CD4-positive, alpha-beta memory T cell (primary cell): Measurements from ENCODE around the gene RGS19. TPM values are rescaled to one million over a fixed set of nuclear protein-coding genes. Genes with fewer than 3 reads are reported as not detected.
"Not testable (repeated sequence)": the region's sequence is repeated elsewhere in the genome, so short reads cannot be mapped to it uniquely, and the experiment has no call there.

Source experiments
- CTCF ChIA-PET: fragments of 350-600 bp; sonication (Branson Sonifier 250); formaldehyde crosslinking; loops from one replicate; lab custom pipeline; 2021; ENCODE audit warnings: inconsistent platforms; ENCODE audit not compliant: partially characterized antibody; lab: Charles Lee
- POLR2A ChIA-PET: fragments of 350-600 bp; sonication (Branson Sonifier 250); formaldehyde crosslinking; loops from one replicate; lab custom pipeline; 2021; ENCODE audit not compliant: partially characterized antibody; lab: Charles Lee
- DNase-seq, 5 donors: peaks; one replicate each; pipeline versions ENCODE4 v3.0.0 to v3.0.0-alpha.2; 2020 to 2022; ENCODE audit warnings: mixed read lengths in 1 of 5
- H3K27ac ChIP-seq: one replicate; pipeline ENCODE4 v1.7.0; 2013; ENCODE audit warnings: low read depth, low read length
- H3K27me3 ChIP-seq: 2 replicates; pipeline ENCODE4 v1.7.0; 2013; ENCODE audit warnings: mild to moderate bottlenecking, low read length, moderate library complexity; ENCODE audit not compliant: insufficient read depth
- H3K36me3 ChIP-seq: 2 replicates; pipeline ENCODE4 v1.7.0; 2013; ENCODE audit warnings: mild to moderate bottlenecking, low read length, moderate library complexity; ENCODE audit not compliant: insufficient read depth
- H3K4me1 ChIP-seq: 2 replicates; pipeline ENCODE4 v1.7.0; 2013; ENCODE audit warnings: mild to moderate bottlenecking, low read length, moderate library complexity; ENCODE audit not compliant: insufficient read depth
- H3K4me3 ChIP-seq, 2 donors: one replicate each; pipeline ENCODE4 v1.7.0; 2013; ENCODE audit warnings: low read length in 2 of 2, mild to moderate bottlenecking in 1 of 2
- H3K9me3 ChIP-seq, 2 donors: one replicate each; pipeline ENCODE4 v1.7.0; 2013; ENCODE audit warnings: low read length in 2 of 2, control low read depth in 1 of 2; ENCODE audit not compliant: control insufficient read depth in 1 of 2
- H3K27ac Mint-ChIP-seq, 7 donors: one replicate each; pipeline ENCODE4 v1.8.0; 2020 to 2021; ENCODE audit warnings: mixed read lengths in 7 of 7, mild to moderate bottlenecking in 6 of 7, inconsistent platforms in 3 of 7, moderate library complexity in 3 of 7
- H3K27me3 Mint-ChIP-seq, 2 donors: one replicate each; pipeline ENCODE4 v1.8.0; 2020 to 2021; ENCODE audit warnings: mixed read lengths in 2 of 2
- H3K36me3 Mint-ChIP-seq, 2 donors: one replicate each; pipeline ENCODE4 v1.8.0; 2020 to 2021; ENCODE audit warnings: mixed read lengths in 2 of 2, inconsistent platforms in 1 of 2, mild to moderate bottlenecking in 1 of 2
- H3K4me1 Mint-ChIP-seq, 4 donors: one replicate each; pipeline ENCODE4 v1.8.0; 2020 to 2021; ENCODE audit warnings: mixed read lengths in 4 of 4, mild to moderate bottlenecking in 1 of 4
- H3K4me3 Mint-ChIP-seq, 8 donors: one replicate each; pipeline ENCODE4 v1.8.0; 2020 to 2021; ENCODE audit warnings: mixed read lengths in 8 of 8, mild to moderate bottlenecking in 7 of 8, moderate library complexity in 6 of 8, inconsistent platforms in 3 of 8
- H3K9me3 Mint-ChIP-seq, 8 donors: one replicate each; pipeline ENCODE4 v1.8.0; 2020 to 2021; ENCODE audit warnings: mixed read lengths in 8 of 8, mild to moderate bottlenecking in 5 of 8, inconsistent platforms in 3 of 8, moderate library complexity in 1 of 8
- intact Hi-C: fragments of 100-400 bp; cut with micrococcal nuclease; formaldehyde crosslinking; loops from one replicate; pipeline ENCODE4 v1.15.1; 2023
- polyA plus RNA-seq, 2 donors: library from polyadenylated mRNA; unstranded; fragments of 300-500 nt; fragmentation: Illumina TruSeq; gene quantifications; one replicate each; pipeline ENCODE4 v1.2.3, GENCODE V29; 2021
- total RNA-seq, 2 experiments: library from RNA; stranded (reverse); gene quantifications; one replicate each; pipeline ENCODE4 v1.2.3, GENCODE V29; 2021

Gene RGS19
- total and polyA plus RNA-seq, 4 experiments from 2014 or later, result 35.0 to 116 (median 74.0) TPM

DNA sequence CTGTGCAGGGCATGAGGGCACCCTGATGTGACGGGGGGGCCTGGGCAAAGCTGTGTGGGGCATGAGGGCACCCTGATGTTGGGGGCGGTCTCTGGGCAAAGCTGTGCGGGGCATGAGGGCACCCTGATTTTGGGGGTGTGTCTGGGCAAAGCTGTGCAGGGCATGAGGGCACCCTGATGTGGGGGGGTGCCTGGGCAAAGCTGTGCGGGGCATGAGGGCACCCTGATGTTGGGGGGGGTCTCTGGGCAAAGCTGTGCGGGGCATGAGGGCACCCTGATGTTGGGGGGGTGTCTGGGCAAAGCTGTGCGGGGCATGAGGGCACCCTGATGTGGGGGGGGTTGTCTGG lies 38.1 kb upstream of the RGS19 start:
- H3K9me3 ChIP-seq, H3K9me3 Mint-ChIP-seq, H3K4me3 Mint-ChIP-seq, H3K36me3 ChIP-seq, DNase-seq, H3K4me3 ChIP-seq, H3K27ac ChIP-seq, POLR2A ChIA-PET, H3K4me1 Mint-ChIP-seq, H3K36me3 Mint-ChIP-seq, intact Hi-C loops, H3K27ac Mint-ChIP-seq, H3K27me3 Mint-ChIP-seq: not testable (repeated sequence)
- peaks cover 11% of the 10 kb centered on the region for H3K4me1 ChIP-seq
- CTCF ChIA-PET, result interaction anchor here (0.6 to 1.0 kb wide), 2 partner anchors 33 to 137 kb away, joined by 3 to 4 read pairs; partner anchors contain the start of genes LKAAEAR1 and PRPF6
- H3K27me3 ChIP-seq, result peaks cover 10% of the 10 kb centered on the region

DNA sequence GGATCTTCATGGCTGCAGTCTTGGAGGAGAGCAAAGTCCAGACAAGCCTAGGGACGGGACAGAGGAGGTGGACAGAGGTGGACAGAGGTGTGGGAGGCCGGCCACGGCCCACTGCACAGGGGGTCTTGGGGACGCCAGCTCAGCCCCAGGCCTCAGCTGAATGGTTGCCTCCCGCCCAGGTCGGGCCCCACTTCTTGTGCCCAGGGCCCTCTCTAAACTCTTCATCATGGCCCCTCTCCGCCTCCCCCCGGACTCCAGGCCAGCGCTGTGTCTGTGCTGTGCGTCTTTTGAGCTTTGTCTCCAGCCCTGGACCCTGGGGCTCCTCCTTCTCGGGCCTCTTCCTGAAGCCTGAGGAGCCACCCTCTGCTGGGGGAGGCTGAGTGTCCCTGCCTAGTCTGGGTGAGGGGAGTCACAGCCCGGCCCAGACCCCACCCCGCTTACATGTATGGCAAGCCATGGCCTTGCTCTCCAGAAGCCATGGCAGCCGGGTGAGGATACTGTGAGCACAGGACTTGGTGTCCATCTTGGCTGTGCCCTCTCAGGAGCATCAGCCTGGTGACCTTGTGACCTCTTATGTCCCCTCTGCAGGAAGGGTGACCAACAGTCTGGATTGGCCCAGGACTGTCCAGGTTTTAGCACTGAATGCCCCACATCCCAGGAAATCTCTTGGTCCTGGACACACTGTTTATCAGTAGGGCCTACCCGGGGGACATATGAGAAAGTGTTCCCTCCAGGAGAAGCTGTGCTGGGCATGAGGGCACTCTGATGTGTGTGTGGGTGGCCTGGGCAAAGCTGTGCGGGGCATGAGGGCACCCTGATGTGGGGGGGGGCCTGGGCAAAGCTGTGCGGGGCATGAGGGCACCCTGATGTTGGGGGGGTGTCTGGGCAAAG lies 37.5 kb upstream of the RGS19 start:
- H3K27me3 Mint-ChIP-seq, result peaks cover 4 to 5% of the 10 kb centered on the region in 2 donors
- H3K4me1 ChIP-seq, result peaks cover 11% of the 10 kb centered on the region
- POLR2A ChIA-PET, result no interaction called here
- no peaks in the 10 kb centered on the region for H3K9me3 ChIP-seq
- peaks cover 3 to 10% (median 7%) of the 10 kb centered on the region in 4 donors for H3K4me1 Mint-ChIP-seq
- peaks cover 0 to 6% (median 0%) of the 10 kb centered on the region in 8 donors for H3K9me3 Mint-ChIP-seq
- no peak overlapping the region for H3K27ac Mint-ChIP-seq
- H3K36me3 ChIP-seq, result no peaks in the 10 kb centered on the region
- H3K27ac ChIP-seq, result no peak overlapping the region
- intact Hi-C loops, result no loop called here
- no peak overlapping the region for H3K4me3 ChIP-seq
- no peak overlapping the region for H3K4me3 Mint-ChIP-seq
- CTCF ChIA-PET, result interaction anchor here (1.5 kb wide), 1 partner anchor 78 kb away, joined by 3 read pairs; no protein-coding TSS in a partner anchor
- H3K36me3 Mint-ChIP-seq, result no peaks in the 10 kb centered on the region
- peaks cover 8% of the 10 kb centered on the region for H3K27me3 ChIP-seq
- DNase-seq, result no peak

DNA sequence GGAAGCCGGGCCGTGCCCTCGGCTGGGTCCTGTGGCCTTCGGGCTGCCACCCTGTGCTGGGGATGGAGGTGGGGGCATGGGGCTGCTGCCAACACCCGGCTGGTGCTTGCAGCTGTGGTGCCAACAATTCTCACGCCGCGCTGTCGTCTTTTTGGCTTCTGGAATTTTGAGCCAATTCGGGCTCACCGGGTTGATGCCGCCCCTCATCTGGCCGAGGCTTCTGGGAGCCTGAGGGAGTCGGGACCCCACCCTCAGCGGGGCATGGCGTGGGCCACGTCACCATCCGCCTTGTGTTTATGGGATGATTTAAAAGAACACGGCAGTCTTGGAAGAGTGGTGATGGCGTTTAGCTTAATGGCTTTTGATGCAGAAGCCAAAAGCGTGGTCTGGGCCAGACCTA lies 36.7 kb upstream of the RGS19 start:
- H3K27me3 ChIP-seq, result peaks cover under 1% of the 10 kb centered on the region
- no peak for DNase-seq
- peaks cover 11% of the 10 kb centered on the region for H3K4me1 ChIP-seq
- ChIA-PET POLR2A (no interaction called here), CTCF (interaction anchor here (1.5 kb wide), 1 partner anchor 78 kb away, joined by 3 read pairs; no protein-coding TSS in a partner anchor)
- H3K36me3 Mint-ChIP-seq, result no peaks in the 10 kb centered on the region
- H3K36me3 ChIP-seq, result no peaks in the 10 kb centered on the region
- H3K9me3 ChIP-seq, result no peaks in the 10 kb centered on the region
- no peak overlapping the region for H3K4me3 Mint-ChIP-seq
- peaks cover 0 to 6% (median 0%) of the 10 kb centered on the region in 8 donors for H3K9me3 Mint-ChIP-seq
- no peak overlapping the region for H3K4me3 ChIP-seq
- peaks cover 3 to 10% (median 7%) of the 10 kb centered on the region in 4 donors for H3K4me1 Mint-ChIP-seq
- peaks cover 0 to 2% of the 10 kb centered on the region in 2 donors for H3K27me3 Mint-ChIP-seq
- peak overlapping the region in 1 of 7 donors; percentile 17 for H3K27ac Mint-ChIP-seq
- intact Hi-C loops, result no loop called here
- H3K27ac ChIP-seq, result no peak overlapping the region

DNA sequence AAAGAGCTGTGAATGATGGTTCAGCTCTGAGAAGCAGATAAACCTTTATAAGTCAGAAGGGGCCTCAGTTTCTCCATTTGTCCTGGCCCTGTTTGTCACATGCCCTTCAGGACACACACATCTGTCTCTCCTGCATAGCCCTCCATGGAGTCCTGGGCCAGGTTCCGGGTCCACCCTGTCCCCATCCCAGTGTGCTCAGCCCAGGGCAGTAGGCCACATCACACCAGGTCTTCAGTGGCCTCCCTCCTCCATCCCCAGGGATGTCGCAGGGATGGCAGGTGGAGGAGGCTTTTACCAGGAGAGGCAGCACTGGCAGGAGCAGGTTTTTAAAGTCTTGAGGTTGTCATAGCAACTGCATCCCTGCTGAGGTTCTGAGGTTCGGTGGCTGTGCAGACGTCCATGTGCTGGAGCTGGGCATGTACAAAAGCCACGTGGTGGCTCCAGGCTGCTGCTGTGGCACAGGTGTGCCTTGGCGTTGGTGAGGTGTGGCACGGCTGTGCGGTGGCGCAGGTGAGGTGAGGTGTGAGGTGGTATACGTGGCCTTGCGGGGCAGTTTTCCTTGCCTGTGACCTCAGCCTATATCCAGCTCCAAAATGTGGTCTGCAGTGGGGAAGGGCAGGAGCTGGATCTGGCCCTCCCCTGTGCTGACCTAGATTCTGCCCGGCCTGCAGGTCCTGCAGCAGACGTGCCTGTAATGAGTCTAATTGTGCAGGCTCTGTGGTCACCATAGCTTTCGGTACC lies 36.0 kb upstream of the RGS19 start:
- Histone ChIP-seq H3K4me3 (no peak overlapping the region), H3K27me3 (no peaks in the 10 kb centered on the region), H3K9me3 (no peaks in the 10 kb centered on the region), H3K36me3 (no peaks in the 10 kb centered on the region), H3K4me1 (peaks cover 8% of the 10 kb centered on the region), H3K27ac (no peak overlapping the region)
- H3K36me3 Mint-ChIP-seq, result no peaks in the 10 kb centered on the region
- H3K9me3 Mint-ChIP-seq, result peaks cover 0 to 6% (median 0%) of the 10 kb centered on the region in 8 donors
- no peak overlapping the region for H3K4me3 Mint-ChIP-seq
- H3K4me1 Mint-ChIP-seq, result peaks cover 3 to 7% (median 5%) of the 10 kb centered on the region in 4 donors
- POLR2A ChIA-PET, result no interaction called here
- no peak overlapping the region for H3K27ac Mint-ChIP-seq
- CTCF ChIA-PET, result interaction anchor here (1.5 kb wide), 1 partner anchor 77 kb away, joined by 3 read pairs; no protein-coding TSS in a partner anchor
- H3K27me3 Mint-ChIP-seq, result no peaks in the 10 kb centered on the region
- DNase-seq, result no peak
- intact Hi-C loops, result no loop called here

DNA sequence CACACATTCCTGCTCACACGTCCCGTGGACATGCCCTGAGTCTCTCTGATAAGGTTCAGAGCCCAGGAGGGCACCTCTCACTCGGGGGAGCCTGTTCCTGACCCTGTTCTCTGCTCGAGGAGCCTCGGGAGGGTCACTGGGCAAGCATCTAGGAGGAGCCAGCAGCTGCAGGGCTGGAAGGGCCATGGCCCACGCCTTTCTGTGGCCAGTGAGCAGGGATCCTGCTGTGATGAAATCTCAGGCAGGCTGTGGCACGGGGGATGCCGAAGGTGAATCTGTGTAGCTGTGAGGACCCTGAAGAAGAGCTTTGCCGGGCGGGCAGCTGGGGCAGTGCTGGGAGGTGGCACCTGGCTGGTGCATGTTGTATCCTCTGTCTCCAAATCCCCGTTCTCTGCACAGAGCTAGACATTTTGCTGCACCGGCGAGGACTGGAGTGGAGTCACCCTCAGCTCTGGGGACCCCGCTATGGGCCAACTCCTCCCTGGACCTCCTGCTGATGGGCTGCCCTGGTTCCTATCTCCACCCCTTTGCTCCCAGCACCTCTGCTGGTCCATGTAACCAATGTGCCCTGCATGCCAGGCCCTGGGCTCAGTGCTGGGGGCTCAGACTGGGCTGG lies 35.1 kb upstream of the RGS19 start:
- H3K27ac Mint-ChIP-seq, result peak overlapping the region in 1 of 7 donors; percentile 62
- H3K27ac ChIP-seq, result no peak overlapping the region
- no peaks in the 10 kb centered on the region for H3K4me1 Mint-ChIP-seq
- no peaks in the 10 kb centered on the region for H3K36me3 ChIP-seq
- H3K9me3 ChIP-seq, result no peaks in the 10 kb centered on the region
- H3K9me3 Mint-ChIP-seq, result no peaks in the 10 kb centered on the region
- ChIA-PET CTCF (no interaction called here), POLR2A (no interaction called here)
- H3K27me3 Mint-ChIP-seq, result no peaks in the 10 kb centered on the region
- no peak overlapping the region for H3K4me3 Mint-ChIP-seq
- H3K36me3 Mint-ChIP-seq, result no peaks in the 10 kb centered on the region
- H3K4me1 ChIP-seq, result no peaks in the 10 kb centered on the region
- intact Hi-C loops, result no loop called here
- H3K4me3 ChIP-seq, result no peak overlapping the region
- DNase-seq, result no peak
- H3K27me3 ChIP-seq, result no peaks in the 10 kb centered on the region

DNA sequence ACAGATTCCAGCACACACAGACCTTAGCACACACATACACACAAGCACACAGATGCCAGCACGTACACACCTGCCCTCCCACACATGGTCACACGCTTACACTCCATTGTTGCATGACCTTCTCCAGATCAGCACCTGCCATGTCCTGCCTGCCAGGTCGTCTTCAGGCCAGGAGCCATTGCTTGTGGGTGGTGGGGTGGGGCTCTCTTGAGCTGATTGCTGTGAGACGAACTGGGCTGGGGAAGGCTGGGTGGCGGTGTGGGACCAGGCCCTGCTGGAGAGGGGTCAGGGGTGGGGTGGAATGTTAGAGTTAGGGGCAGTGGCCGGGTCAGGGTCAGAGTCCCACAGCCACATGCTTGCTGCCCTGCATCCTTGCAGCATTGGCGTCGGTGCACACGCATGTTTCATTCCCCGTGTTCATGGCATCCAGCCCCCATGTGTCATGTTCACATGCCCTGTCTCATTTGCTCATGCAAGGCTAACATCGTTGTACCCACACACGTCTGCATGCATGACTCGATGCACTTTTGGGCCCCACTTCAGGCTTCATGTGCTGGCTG lies 34.6 kb upstream of the RGS19 start:
- Mint-ChIP-seq H3K27me3 (no peaks in the 10 kb centered on the region), H3K36me3 (no peaks in the 10 kb centered on the region), H3K4me1 (no peaks in the 10 kb centered on the region), H3K27ac (no peak overlapping the region), H3K4me3 (no peak overlapping the region), H3K9me3 (no peaks in the 10 kb centered on the region)
- Histone ChIP-seq H3K9me3 (no peaks in the 10 kb centered on the region), H3K36me3 (no peaks in the 10 kb centered on the region), H3K4me3 (no peak overlapping the region), H3K4me1 (no peaks in the 10 kb centered on the region), H3K27ac (no peak overlapping the region), H3K27me3 (no peaks in the 10 kb centered on the region)
- intact Hi-C loops, result no loop called here
- no peak for DNase-seq
- POLR2A ChIA-PET, result no interaction called here
- CTCF ChIA-PET, result interaction anchor here (0.7 kb wide), 1 partner anchor 36 kb away, joined by 3 read pairs; no protein-coding TSS in a partner anchor
